OCI-LY1 (cell line): ENCODE results near the gene RGP1.

Source experiments
- EZH2 ChIP-seq: fragments of 200-600 bp; sonication (generic), shearing (Covaris generic); IDR thresholded peaks from 2 replicates; pipeline ENCODE4 v1.8.0; 2017; ENCODE audit warnings: borderline replicate concordance, mixed run types, mild to moderate bottlenecking, antibody characterized with exemption, low read length, moderate library complexity, mixed read lengths
- TF ChIP-seq, protein P1 (sequence below): fragments of 200-600 bp; sonication (generic), shearing (Covaris generic); IDR thresholded peaks from 2 replicates; pipeline ENCODE4 v1.5.1; 2017; ENCODE audit warnings: mild to moderate bottlenecking, antibody characterized with exemption, low read length, moderate library complexity, mixed read lengths

DNA sequence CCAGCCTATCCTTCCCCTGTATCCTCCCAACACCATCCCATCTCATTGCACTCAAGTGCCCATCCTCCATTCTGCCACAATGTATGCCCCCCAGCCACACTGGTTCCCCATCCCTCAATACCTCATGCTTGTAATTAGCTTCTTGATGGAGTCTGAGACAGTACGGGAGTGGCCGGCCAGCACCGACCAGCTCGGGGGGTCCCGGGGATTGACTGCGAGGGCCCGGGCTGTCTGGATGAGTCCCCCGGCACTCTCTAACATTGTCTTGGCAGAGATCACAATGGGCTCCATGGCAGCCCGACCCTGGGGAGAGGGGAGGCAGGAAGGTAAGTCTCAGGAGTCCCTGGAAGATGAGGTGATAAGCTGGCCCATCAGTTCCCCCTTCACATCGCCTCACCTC, 42.1 kb upstream of the RGP1 start:
- TF ChIP-seq, protein P1, sequence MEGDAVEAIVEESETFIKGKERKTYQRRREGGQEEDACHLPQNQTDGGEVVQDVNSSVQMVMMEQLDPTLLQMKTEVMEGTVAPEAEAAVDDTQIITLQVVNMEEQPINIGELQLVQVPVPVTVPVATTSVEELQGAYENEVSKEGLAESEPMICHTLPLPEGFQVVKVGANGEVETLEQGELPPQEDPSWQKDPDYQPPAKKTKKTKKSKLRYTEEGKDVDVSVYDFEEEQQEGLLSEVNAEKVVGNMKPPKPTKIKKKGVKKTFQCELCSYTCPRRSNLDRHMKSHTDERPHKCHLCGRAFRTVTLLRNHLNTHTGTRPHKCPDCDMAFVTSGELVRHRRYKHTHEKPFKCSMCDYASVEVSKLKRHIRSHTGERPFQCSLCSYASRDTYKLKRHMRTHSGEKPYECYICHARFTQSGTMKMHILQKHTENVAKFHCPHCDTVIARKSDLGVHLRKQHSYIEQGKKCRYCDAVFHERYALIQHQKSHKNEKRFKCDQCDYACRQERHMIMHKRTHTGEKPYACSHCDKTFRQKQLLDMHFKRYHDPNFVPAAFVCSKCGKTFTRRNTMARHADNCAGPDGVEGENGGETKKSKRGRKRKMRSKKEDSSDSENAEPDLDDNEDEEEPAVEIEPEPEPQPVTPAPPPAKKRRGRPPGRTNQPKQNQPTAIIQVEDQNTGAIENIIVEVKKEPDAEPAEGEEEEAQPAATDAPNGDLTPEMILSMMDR = no peak
- no peak for TF ChIP-seq EZH2
